NCI-H2029 treated with DMSO at 0.1 percent for 48 hours (cell line): ENCODE data around the gene SLC12A3.
"Not testable (repeated sequence)": the region's sequence is repeated elsewhere in the genome, so short reads cannot be mapped to it uniquely, and the experiment has no call there.

Source experiments
- DNase-seq: peaks from one replicate; lab custom pipeline; 2025; lab: John Stamatoyannopoulos, UW

Gene SLC12A3

DNA sequence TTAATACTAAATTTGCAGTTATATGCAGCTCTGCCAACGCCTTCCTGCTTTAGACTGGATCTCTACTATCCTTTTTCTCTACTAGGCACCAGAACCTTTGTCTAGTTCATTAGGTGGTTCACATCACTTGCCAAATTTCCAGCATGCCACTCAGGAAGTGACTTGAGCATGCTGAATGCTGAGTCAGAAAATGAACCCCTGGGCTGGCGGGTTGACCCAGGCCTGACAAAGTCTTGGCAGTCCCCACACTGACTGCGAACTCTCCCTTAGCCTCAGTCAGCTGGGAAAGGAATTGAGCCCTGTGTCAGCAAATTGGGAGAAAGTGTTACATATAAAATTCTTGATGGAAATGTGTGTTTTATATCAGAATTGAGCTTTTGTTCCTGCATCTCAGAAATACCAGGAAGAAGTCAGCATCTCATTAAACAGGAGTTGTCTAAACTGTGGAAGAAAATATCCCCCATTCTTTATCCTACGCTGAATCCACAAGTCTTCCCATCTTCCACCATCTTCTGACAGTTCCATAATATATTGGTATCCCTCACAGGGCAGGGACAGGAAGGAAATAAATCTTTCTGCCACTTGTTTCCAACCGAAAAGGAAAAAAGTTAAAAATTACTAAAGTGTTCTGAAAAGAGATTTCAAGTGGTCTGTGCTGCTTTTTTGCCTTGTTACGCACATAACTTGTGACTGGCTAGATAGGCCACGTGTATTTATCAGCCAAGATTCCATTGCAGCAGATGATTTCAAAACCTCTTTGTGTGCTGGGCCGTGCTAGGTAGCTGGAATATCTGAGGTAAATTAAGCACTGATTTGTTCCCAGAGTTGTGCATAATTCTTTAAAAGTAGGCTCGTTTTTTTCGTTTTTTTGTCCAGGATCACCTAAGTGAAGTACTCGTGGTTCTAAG lies 16.7 kb upstream of the SLC12A3 start:
- DNase-seq, result no peak

DNA sequence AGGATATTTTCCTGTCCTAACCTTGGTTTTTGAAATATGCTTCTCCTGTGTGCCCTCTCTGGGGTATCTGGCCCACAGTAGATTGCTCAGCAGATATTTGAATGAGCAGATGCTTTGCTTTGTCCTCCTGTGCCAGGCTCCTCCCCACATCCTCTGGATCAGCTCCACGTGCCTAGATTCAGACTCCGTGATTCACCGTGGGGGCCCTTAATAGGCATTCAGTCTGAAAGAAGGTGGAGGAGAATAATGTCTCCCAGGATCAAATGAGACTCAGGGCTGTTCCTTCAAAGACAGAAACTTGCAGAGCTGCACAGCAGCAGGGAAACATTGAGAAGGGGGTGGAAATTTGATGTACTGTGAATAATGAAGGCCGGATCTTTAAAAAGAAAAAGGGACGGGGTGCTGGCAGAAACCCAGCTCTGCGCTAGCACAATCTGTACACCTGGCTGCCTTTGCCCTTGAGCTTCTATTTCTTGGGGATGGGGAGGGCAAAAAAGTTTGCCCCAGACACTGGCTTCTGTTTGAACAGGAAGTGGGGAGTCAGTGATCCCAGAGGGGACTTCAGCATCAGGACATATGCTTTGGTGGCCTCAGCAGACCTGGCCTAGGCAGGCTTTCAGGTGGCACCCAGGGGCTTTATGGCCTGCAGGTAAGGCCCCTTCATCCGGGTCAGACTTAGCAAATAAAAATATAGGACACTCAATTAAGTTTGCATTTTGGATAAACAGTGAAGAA lies 15.9 kb upstream of the SLC12A3 start:
- DNase-seq, result no peak

DNA sequence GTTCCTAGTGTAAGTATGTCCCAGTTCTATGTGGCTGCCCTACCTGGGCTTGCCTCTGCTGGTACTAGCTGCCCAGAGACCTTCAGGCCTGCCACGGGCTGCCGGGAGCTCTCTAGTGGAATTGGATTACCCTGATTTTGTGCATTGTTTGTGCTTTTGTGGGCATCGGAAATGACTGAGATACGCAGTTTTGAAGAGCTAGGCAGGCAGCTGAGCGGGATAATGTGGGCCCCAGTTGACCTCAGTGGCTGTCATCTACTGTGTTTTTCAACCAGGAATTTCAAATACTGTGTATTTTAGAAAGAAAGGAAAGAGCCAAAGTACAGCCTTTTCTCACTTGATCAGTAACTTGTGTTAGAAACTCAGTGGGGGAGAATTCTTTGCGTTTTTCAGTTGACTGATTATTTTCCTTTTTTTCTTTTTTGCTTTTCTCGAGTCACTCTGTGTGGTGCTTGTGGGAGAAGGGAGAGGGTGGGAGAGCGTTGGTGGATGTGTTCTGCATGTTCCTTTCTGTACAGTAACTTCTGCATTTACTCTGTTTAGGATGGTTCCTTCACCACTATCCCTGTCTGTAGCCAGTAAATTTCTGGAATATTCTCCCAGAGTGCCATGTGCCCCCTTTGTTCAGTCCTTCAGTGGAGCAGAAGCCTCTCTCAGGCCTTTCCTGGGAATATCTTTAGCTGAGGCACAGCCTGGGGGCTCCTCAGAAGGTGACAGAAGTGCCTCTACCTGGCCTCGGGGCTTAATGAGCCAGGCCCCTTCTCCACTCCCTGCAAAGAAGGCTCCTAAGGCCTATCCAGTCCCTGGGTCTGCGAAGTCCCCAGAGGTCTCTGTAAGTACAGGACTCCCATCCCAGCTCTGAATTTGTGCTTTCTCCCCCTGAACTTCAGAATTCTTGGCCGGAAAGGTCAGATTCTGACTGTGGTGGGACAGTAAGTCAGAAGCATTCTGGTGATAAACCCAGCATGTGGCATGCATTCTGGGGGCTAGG lies 15.0 kb upstream of the SLC12A3 start:
- no peak for DNase-seq

DNA sequence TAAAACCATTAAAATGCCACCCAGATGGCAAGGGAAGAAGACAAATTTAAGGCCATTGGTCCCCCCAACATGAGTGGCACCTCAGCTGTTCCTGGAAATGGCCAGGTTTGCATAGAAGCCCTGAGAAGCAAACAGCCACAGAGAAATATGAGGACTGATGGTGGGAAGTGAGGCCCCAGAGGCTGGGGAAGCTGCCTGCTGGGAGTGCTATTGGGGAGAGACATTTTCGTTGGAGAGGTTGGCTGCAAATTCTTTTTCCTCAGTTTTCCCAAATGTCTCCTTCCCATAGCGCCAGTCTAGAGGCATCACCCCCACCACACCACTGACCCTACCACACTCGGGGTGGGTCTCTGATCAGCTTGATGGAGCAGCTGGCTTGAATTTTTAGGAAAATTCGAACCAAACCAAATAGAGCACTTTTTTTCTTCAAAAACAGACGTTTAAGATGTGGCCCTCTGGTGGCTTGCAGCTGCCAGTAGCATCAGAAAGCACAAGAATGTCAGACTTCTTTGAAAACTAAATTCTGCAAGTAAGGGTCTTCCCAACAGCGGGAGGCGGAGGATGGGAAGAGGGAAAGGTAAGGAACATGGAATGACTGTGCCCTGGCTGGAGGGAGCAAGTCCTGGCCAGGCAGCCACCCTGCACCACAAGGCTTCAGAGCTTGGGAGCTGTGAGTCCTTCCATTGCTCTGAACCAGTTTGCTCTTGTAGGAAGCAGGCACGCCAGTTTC lies 13.2 kb upstream of the SLC12A3 start:
- DNase-seq, result no peak

DNA sequence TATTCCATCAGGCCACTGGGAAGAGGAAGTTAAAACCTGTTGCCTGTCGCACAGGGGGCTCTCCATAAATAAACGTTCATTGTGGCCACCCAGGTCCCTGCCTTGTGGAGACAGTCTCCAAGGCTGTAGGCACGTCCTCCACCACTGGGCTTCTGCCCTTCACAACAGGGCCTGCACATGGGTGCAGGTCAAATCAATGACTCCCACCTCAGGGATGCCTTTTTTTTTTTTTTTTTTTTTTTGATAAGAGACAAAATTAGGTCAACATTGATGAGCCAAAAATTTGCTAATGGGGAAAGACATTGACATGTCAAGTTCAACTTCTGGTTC lies 12.6 kb upstream of the SLC12A3 start:
- no peak for DNase-seq

DNA sequence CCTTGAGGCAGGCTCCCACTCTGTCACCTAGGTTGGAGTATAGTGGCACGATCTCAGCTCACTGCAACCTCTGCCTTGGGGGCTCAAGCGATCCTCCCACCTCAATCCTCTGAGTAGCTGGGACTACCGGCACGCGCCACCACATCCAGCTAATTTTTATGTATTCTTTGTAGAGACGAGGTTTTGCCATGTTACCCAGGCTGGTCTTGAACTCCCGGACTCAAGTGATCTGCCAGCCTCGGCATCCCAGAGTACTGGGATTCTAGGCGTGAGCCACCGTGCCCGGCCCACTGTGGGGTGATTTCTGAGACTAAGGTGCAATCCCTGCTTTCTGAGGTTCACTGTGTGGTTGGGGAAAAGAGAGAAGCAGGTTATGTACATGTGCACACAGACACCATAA lies 12.0 kb upstream of the SLC12A3 start:
- no peak for DNase-seq

DNA sequence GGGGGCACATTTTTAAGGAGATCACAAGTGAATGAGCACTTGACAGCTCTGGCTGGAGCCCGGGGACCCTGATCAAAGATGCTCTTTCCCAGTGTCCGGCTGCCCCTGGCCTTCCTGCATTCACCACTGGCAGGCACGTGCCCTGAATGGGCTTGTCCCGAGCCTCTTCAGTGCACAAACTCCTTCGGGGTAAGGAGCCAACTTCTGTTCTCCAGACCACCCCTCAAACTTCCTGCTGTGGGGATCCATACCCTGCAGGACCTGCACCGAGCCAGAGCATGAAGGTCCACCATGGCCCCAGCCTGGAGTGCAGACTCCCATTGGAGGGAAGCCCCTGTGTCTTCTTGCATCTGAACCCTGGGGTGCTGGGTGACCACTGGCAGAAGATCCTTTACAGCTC lies 9.8 kb upstream of the SLC12A3 start:
- no peak for DNase-seq

DNA sequence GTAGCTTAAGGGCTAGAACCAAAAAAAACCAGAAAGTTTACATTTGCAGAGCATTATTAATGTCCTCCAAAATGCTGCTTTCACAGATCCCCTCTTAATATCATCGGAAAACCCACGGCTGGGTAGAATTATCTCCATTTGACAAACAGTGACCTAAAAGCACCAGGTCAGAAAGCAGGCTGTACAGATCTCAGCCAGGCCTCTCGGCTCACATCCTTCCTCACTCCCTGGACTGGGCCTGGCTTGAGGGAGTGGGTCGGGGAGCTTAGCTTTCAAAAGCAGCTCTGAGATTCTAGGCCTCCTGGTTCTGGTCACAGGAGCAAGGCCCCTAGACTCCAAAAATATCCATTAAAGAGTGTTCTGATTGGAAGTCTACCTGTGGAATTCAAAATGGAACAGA lies 9.1 kb upstream of the SLC12A3 start:
- no peak for DNase-seq

DNA sequence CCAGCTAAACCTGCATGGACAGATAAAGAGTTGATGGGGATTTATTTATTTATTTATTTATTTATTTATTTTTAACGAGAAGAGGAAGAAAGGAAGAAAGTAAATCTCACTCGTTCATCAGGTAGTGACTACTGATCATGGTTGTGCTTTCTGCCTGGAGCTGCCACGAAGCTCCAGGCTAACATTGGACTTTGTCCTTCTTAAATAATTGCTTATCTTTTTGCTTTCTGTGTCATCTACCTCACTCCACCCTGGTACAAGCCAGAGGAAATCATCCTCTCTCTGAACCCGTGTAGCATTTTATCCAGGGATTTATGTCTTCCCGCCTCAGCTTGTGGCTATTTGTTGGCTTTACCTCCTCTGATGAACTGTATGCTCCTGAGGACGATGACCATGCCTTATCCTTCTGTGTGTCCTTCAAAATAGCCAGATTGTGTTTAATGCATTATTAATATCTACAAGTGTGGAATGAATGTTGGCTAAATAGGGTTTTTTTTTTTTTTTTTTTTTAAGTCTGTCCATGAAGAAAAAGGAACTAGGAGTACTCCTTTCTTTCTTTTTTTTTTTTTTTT lies 8.0 kb upstream of the SLC12A3 start:
- DNase-seq, result no peak

DNA sequence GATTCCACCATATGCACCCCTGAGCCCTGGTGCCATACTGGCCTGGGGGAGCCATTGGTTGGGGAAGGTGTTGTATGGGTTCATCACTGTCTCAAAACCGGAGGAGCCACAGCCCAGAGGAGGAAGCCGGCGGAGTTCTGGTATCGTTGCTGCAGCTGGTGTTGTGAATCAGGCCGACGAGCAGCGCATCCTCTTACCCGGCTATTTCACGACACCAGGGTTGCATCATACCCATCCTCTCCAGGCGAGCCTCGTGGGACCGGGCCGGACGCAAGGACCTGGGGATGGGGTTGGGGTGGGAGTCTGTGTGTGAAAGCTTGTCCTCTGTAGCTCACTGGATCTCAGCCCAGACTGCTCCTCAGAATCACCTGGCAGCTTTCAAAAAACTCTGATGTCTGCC lies 6.6 kb upstream of the SLC12A3 start:
- no peak for DNase-seq

DNA sequence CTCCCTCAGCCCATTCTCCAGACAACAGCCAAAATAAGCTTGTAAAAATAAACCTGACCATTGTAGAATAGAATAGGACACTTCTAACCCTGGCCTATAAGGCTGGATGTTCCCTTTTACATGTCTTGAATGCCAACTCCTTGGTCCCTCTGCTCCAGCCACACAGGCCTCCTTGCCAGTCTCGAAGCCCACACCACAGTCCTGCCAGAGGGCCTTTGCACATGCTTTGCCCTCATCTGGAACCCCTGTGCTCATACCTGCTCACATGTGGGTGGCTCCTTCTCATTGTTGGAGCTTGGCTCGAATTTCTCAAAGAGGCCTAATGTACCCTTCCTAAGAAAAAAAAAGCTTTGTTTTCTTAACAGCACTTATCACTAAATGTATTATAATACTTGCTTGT lies 5.4 kb upstream of the SLC12A3 start:
- DNase-seq, result no peak

DNA sequence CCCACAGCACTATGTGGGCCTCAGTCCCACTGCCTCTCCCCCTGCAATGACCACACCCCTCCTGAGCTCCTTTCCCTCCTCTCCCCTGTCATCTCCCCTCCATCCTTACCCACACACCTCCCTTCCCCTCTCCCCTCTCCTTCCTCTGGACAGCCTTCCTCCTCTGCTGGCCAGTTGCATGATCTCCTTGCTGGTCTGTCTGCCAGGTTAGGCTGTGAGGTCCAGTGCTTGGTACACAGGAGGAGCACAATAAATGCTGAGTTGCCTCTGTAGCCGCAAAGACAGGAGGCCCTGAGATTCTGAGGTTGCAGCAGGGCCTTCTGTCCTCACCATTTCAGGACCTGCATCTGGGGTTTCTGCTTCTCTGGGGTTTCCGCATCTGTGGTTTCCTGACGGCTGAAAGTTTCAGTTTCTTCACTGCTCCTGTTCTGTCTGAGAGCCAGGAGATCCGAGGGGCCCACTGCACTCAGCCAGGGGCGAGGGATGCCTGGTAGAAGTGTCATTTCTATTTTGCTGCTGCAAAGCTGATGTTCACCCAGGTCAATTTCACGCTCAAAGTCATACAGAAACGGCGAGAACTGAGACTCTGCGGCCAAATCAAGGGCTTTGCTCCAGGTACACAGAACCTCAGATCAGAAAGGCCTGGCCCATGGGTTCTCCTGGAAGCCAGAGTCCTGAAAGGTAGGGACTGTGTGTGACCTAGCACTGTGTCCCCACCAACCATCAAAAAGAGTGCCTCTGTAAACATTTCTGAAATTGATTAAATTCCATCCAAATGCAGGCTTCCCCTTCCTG lies 4.6 kb upstream of the SLC12A3 start:
- no peak for DNase-seq

DNA sequence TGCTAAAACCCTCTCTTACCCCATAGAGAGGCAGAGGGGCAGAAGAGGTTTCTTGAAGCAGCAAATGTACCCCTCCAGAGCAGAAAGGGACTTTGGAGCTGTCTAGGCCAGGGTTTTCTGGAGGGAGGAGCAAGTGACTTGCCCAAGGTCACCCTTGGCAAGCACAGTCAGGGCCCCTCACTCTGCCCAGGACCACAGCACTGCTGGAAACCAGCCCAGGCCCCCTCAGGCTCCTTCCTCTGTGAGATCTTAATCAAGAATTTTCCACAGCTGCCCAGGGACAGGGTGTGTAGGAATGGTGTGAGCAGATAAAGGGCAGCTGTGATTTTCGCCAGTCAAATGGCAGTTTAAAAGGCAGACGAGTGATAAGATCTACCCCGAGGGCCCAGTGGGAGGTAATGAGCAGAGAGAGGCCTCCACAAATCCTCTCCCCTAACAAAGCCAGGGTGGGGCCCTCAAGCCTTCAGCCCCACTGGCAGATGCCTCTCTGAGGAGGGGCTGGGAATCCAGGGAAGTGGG lies 3.9 kb upstream of the SLC12A3 start:
- DNase-seq, result no peak

DNA sequence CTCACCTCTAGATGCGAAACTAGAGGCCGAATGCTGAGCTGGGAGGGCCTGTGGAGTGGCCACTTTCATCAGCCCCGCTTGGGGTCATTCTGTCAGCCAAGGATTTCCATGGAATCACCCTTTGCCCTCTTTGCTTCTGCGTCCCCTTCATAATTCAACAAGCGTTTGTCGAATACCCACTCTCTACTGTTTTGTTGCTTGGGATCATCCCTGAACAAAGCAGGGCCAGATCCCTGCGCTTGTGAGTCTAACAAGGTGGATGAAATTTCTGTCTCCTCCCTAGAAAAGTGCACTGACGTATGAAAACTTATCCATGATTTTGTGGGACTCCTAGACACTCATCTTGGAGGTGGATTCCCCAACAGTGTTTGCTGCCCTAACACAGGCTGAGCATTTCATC lies 3.3 kb upstream of the SLC12A3 start:
- DNase-seq, result no peak

DNA sequence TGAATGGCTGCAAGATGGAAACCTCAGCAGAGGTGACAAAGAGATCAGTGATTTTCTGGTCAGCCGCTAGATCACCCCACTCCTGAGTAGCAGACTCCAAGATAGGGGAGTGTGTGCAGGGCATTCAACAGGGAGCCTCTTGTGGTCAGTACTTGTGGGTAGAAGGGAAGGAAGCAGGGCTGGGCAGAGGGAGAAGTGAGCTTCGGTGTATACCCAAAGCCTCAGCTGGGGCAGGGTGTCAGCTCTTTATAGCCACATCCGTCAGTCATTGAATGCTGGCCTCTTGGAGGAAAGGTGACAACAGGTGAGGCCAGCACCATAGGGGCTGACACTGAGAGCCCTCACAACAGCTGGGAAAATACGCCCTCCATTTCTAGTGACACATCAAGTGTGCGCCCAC lies 2.2 kb upstream of the SLC12A3 start:
- DNase-seq, result no peak

DNA sequence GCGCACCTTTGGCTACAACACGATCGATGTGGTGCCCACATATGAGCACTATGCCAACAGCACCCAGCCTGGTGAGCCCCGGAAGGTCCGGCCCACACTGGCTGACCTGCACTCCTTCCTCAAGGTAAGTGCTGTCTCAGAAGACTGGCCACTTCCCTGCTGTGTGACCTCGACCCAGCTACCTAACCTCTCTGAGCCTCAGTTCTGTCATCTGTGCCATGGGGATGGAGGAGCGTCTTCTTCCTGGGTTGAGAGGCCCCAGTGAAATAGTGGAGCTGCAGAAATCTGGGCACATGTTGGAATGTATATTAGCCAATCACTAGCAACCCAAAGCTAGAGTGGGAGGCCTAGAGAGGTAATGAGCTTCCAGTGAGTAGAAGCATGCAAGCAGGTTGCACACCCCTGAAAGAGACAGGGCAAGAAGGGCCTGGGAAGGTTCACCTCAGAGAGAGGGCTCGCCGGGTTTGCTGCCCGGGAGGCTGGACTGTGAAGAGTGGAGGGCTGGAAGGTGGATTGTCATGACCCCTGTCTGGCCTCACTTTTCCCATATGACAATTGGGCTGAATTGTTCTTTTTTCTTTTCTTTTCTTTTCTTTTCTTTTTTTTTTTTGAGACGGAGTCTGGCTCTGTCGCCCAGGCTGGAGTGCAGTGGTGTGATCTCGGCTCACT lies 521 bp downstream of the SLC12A3 start:
- DNase-seq, result no peak

DNA sequence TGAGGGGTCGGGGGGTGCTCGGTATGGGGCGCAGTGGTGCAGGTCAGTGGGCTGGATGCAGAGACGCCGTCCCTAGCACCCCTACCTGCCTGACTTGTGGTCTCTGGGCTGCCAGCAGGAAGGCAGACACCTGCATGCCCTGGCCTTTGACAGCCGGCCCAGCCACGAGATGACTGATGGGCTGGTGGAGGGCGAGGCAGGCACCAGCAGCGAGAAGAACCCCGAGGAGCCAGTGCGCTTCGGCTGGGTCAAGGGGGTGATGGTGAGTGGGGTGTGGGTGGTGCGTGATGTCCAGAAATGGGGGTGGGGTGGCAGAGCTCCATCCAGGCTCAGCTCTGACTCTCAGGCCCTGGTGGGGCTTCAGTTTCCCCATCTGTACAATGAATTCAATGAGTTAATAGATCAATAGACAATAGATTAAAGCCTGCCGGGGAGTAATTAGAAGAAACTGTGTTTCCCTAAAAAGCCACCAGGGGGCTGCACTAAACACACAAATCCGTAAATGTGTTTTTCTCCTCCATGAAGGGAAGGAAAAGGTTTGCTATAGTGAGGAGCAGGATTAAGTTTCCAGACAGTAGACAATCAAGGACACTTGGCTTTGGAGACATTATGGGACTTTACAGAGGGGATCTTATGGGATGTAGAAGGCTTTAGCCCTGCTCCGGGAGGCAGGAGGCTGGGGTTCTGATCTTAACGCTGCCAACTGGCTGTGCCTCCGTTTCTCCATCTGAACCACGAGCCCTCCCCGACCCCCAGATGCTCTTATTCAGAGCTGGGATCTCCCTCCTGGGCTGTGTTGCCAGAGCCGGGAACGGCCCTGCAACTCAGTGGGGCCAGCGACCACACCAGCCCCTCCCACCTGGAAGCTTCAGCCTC lies 2.2 kb downstream of the SLC12A3 start:
- peak; percentile 1 for DNase-seq

DNA sequence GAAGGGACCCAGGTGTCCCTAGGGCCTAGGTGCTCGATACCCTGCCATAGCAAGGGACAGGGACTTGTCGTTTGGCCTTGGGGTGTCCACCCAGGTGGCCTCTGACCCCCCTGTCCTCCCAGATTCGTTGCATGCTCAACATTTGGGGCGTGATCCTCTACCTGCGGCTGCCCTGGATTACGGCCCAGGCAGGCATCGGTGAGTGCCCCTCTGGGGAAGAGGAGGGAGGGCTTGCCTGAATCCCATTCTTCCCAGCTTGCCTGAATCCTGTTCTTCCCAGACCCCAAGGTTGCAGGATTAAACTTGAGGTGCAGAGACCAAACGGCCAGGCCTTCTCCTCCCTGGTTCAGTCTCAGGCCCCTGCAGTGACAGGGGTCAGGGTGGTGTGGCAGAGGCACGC lies 3.2 kb downstream of the SLC12A3 start:
- DNase-seq, result no peak

DNA sequence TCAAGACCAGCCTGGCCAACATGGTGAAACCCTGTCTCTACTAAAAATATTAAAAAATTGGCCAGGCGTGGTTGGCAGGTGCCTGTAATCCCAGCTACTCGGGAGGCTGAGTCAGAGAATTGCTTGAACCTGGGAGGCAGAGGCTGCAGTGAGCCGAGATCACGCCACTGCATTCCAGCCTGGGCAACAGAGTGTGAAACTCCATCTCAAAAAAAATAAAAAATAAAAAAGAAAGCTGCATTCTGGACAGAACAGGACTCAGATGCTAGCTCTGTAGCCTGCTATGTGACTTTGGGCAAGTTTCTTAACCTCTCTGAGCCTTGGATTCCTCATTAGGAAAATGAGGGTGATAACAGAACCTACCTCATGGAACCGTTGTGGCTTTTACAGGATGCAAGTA lies 3.8 kb downstream of the SLC12A3 start:
- DNase-seq, result not testable (repeated sequence)
